Ishikawa (cell line): ENCODE data around the gene INCENP.

Source experiments
- EP300 ChIP-seq: IDR thresholded peaks from 2 replicates; pipeline ENCODE4 v1.6.1; 2012; ENCODE audit warnings: borderline replicate concordance
- REST ChIP-seq: IDR thresholded peaks from 2 replicates; pipeline ENCODE4 v1.6.1; 2012; ENCODE audit warnings: low read depth, mild to moderate bottlenecking
- USF1 ChIP-seq: IDR thresholded peaks from 2 replicates; pipeline ENCODE4 v1.6.1; 2012

DNA sequence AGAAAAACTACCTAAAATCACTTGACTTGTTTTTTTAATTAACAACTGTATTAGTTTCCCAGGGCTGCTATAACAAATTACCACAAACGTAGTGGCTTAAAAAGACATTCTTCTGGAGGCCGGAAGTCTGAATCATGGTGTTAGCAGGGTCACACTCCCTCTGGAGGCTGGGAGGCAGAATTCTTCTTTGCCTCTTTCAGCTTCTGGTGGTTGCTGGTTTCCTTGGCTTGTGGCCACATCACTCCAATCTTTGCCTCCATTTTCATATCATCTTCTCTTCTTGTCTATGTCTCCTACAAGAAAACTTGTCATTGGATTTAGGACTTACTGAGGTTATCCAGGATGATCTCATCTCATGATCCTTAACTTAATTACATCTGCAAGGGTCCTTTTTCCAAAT is 7.4 kb upstream of the INCENP start:
- TF ChIP-seq EP300 (no peak), USF1 (no peak), REST (no peak)
